Endothelial cell of umbilical vein (primary cell): ENCODE measurements around the gene SEL1L2.

Experiments used
- CTCF ChIP-seq, 2 donors: IDR thresholded peaks; 1 replicate in 1 of 2; 2 replicates in 1 of 2; pipeline ENCODE4 v1.5.1; 2011; ENCODE audit warnings: low read length in 2 of 2, mild to moderate bottlenecking in 2 of 2, moderate library complexity in 2 of 2, control low read depth in 1 of 2, inconsistent platforms in 1 of 2, low read depth in 1 of 2; ENCODE audit not compliant: insufficient read depth in 1 of 2; ENCODE audit errors: extremely low read depth in 1 of 2
- EZH2 ChIP-seq: IDR thresholded peaks from 2 replicates; pipeline ENCODE4 v1.6.1; 2012; ENCODE audit warnings: borderline replicate concordance, low read depth, mild to moderate bottlenecking, moderate library complexity, low read length, inconsistent platforms; ENCODE audit not compliant: severe bottlenecking
- GATA2 ChIP-seq: IDR thresholded peaks from 2 replicates; pipeline ENCODE4 v1.7.0; 2011; ENCODE audit warnings: low read depth, mild to moderate bottlenecking, moderate library complexity, mixed read lengths, low read length; ENCODE audit not compliant: insufficient read length, insufficient read depth
- JUN ChIP-seq: IDR thresholded peaks from 2 replicates; pipeline ENCODE4 v1.6.1; 2011; ENCODE audit warnings: borderline replicate concordance, low read depth; ENCODE audit not compliant: insufficient read length, insufficient read depth
- MAX ChIP-seq: IDR thresholded peaks from 2 replicates; pipeline ENCODE4 v1.6.1; 2011; ENCODE audit not compliant: insufficient read depth, insufficient read length
- MYC ChIP-seq: IDR thresholded peaks from one replicate; pipeline ENCODE4 v1.6.1; 2011; ENCODE audit warnings: mild to moderate bottlenecking, low read depth, low read length
- POLR2A ChIP-seq: IDR thresholded peaks from 2 replicates; pipeline ENCODE4 v1.6.1; 2012; ENCODE audit warnings: low read depth, mild to moderate bottlenecking, control low read depth, low read length
- POLR2AphosphoS5 ChIP-seq: IDR thresholded peaks from 2 replicates; pipeline ENCODE4 v1.6.1; 2012; ENCODE audit warnings: low read depth, mild to moderate bottlenecking, control low read depth, low read length, moderate library complexity; ENCODE audit not compliant: insufficient read depth

GRCh38 chr20:13936781-13937576 lies 53.4 kb downstream of the SEL1L2 start:
- TF ChIP-seq CTCF (IDR thresholded peaks at IDR 0.05; ENCODE audit: extremely low read depth in 1 of 2, insufficient read depth in 1 of 2, low read depth in 1 of 2, low read length in 2 of 2) (no peak), EZH2 (no peak), MYC (no peak), POLR2A (no peak), MAX (no peak), POLR2AphosphoS5 (no peak), JUN (no peak), GATA2 (no peak)
